WI38 (cell line): ENCODE results near the gene P2RY6.

Experiments
- H3K4me3 ChIP-seq: 2 replicates; pipeline ENCODE4 v1.5.1; 2011; ENCODE audit warnings: low read depth, mild to moderate bottlenecking, control low read depth, low read length
- TF ChIP-seq, protein P1 (sequence below): IDR thresholded peaks from 2 replicates; pipeline ENCODE4 v1.5.1; 2012; ENCODE audit warnings: low read depth, mild to moderate bottlenecking, control low read depth, low read length

Gene P2RY6

DNA sequence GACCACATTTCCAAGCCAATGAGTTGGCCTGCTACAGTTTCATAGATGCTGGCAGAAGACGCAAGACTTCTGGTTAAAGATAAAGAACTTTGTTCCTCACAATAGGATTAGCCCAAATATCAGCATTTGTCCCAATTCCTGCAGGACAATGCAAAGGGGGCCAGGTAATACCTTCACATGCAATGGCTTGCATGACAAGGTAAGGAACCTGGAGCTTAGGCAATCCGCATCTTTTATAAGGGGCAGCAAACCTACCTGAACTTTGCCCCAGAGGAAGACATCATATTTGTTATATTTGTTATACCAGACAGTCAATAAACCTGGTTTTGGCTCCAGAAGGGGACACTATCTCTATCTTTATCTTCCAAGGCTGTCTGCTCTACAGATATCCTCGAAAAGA is 5.3 kb downstream of the P2RY6 start:
- H3K4me3 ChIP-seq = no peak overlapping the region
- TF ChIP-seq, protein P1, sequence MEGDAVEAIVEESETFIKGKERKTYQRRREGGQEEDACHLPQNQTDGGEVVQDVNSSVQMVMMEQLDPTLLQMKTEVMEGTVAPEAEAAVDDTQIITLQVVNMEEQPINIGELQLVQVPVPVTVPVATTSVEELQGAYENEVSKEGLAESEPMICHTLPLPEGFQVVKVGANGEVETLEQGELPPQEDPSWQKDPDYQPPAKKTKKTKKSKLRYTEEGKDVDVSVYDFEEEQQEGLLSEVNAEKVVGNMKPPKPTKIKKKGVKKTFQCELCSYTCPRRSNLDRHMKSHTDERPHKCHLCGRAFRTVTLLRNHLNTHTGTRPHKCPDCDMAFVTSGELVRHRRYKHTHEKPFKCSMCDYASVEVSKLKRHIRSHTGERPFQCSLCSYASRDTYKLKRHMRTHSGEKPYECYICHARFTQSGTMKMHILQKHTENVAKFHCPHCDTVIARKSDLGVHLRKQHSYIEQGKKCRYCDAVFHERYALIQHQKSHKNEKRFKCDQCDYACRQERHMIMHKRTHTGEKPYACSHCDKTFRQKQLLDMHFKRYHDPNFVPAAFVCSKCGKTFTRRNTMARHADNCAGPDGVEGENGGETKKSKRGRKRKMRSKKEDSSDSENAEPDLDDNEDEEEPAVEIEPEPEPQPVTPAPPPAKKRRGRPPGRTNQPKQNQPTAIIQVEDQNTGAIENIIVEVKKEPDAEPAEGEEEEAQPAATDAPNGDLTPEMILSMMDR = no peak

- H3K4me3 ChIP-seq = no peak overlapping the region
- TF ChIP-seq, protein P1 = no peak
Observed at GRCh38 chr11:73280626-73281025, 8.5 kb downstream of the P2RY6 start.

GRCh38 chr11:73281201-73281741 is 9.1 kb downstream of the P2RY6 start:
- H3K4me3 ChIP-seq = no peak overlapping the region
- TF ChIP-seq, protein P1 = no peak

GRCh38 chr11:73281796-73282660 is 9.9 kb downstream of the P2RY6 start:
- H3K4me3 ChIP-seq = no peak overlapping the region
- TF ChIP-seq, protein P1 = no peak

GRCh38 chr11:73283276-73284000 is 11.3 kb downstream of the P2RY6 start:
- no peak overlapping the region for H3K4me3 ChIP-seq
- TF ChIP-seq, protein P1 = no peak

DNA sequence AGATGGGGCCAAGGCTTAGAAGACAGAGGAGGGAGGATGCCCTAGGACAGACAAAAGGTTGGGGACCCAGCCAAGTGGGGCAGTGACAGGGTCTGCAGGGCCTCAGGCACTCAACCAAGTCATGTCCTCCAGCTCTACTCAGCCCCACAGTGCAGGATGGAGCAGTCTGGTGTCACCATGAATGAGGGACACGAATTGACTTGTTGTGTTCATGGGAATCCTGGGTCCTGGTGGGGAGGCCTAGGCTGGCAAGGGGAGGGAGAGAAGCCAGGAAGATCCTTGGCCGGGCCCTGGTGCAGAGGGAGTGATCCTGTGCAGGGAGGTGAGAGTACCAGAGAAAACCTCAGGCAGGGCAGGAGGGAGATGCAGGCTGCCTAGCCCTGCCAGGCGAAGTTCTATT is 12.0 kb downstream of the P2RY6 start:
- TF ChIP-seq, protein P1 = no peak
- no peak overlapping the region for H3K4me3 ChIP-seq

DNA sequence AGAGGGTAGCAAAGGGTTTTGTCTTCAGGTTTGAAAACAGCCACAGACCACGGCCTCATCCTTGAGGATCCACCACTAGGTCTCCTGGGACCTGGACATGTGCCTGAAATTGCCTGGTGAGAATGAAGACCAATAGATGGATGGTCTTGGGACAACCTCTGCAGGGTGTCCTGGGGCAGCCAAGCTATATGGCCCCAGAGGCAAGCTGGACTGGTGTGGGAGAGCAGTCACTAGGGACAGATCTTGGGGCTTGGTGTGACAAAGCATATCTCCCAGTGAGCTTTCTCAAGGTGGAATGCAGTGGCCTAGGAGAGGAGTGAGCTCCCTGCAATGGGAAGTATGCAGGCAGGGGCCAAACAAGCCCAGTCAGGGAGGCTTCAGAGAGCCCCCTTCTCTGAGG is 13.6 kb downstream of the P2RY6 start:
- TF ChIP-seq, protein P1 = no peak
- H3K4me3 ChIP-seq = no peak overlapping the region
